ENCODE data around the gene CES4A.
A peak's percentile ranks its signal among the peaks of the same experiment; 100 is the strongest.

Gene CES4A

GRCh38 chr16:67055712-67056487 is 67.5 kb downstream of the CES4A start:
- no peak overlapping the region for H3K4me3 ChIP-seq (ENCODE audit: low read length)
- no peak for TF ChIP-seq CTCF (conservative IDR thresholded peaks at IDR 0.05; ENCODE audit: low read length)
- DNase-seq (ENCODE audit: low read depth), result peak; percentile 94

Measured in AG10803 (cell line).